Measurements from ENCODE around the gene PHGDH. TPM values are rescaled to one million over a fixed set of nuclear protein-coding genes. Genes with fewer than 3 reads are reported as not detected.

The PHGDH gene
- polyA plus RNA-seq, 1 experiment: 108 TPM

- no peak overlapping the region for H3K4me3 ChIP-seq (ENCODE audit: low read depth, low read length)
- no peak overlapping the region for H3K27ac ChIP-seq (ENCODE audit: low read depth, low read length)
- H3K9me3 ChIP-seq (ENCODE audit: control insufficient read depth, insufficient read depth, low read length): no peaks in the 10 kb centered on the region
- no peak for DNase-seq (ENCODE audit: low read depth, low spot score)
- ChIA-PET CTCF (interaction anchor here (2.1 kb wide), 1 partner anchor 28 kb away, joined by 7 read pairs; no protein-coding TSS in a partner anchor), POLR2A (no interaction called here)
- TF ChIP-seq CTCF (IDR thresholded peaks at IDR 0.05; ENCODE audit: low read depth, low read length): no peak
- peaks cover 12% of the 10 kb centered on the region for H3K27me3 ChIP-seq (ENCODE audit: control insufficient read depth, insufficient read depth, low read length)
Measured at GRCh38 chr1:119771770-119772169, 60.0 kb downstream of the PHGDH start.

GRCh38 chr1:119772298-119772697, 60.6 kb downstream of the PHGDH start:
- H3K4me3 ChIP-seq (ENCODE audit: low read depth, low read length): no peak overlapping the region
- CTCF ChIA-PET: interaction anchor here (2.1 kb wide), 1 partner anchor 28 kb away, joined by 7 read pairs; no protein-coding TSS in a partner anchor
- DNase-seq (ENCODE audit: low read depth, low spot score): no peak
- no peak overlapping the region for H3K27ac ChIP-seq (ENCODE audit: low read depth, low read length)
- H3K27me3 ChIP-seq (ENCODE audit: control insufficient read depth, insufficient read depth, low read length): peaks cover 9% of the 10 kb centered on the region
- H3K9me3 ChIP-seq (ENCODE audit: control insufficient read depth, insufficient read depth, low read length): no peaks in the 10 kb centered on the region
- POLR2A ChIA-PET: no interaction called here
- TF ChIP-seq CTCF (IDR thresholded peaks at IDR 0.05; ENCODE audit: low read depth, low read length): no peak

- no peak overlapping the region for H3K4me3 ChIP-seq (ENCODE audit: low read depth, low read length)
- H3K27me3 ChIP-seq (ENCODE audit: control insufficient read depth, insufficient read depth, low read length): peaks cover 4% of the 10 kb centered on the region
- ChIA-PET POLR2A (no interaction called here), CTCF (interaction anchor here (1.7 kb wide), 1 partner anchor 30 kb away, joined by 4 read pairs; no protein-coding TSS in a partner anchor)
- no peak for TF ChIP-seq CTCF (IDR thresholded peaks at IDR 0.05; ENCODE audit: low read depth, low read length)
- H3K9me3 ChIP-seq (ENCODE audit: control insufficient read depth, insufficient read depth, low read length): no peaks in the 10 kb centered on the region
- DNase-seq (ENCODE audit: low read depth, low spot score): no peak
- no peak overlapping the region for H3K27ac ChIP-seq (ENCODE audit: low read depth, low read length)
Measured at GRCh38 chr1:119773711-119774241, 62.0 kb downstream of the PHGDH start.

- ChIA-PET POLR2A (no interaction called here), CTCF (interaction anchor here (1.7 kb wide), 1 partner anchor 31 kb away, joined by 4 read pairs; no protein-coding TSS in a partner anchor)
- DNase-seq (ENCODE audit: low read depth, low spot score): no peak
Measured at GRCh38 chr1:119774746-119775490, 63.2 kb downstream of the PHGDH start.

More at GRCh38 chr1:119774746-119775490, 63.2 kb downstream of the PHGDH start:
- no peak overlapping the region for H3K27ac ChIP-seq (ENCODE audit: low read depth, low read length)
- H3K4me3 ChIP-seq (ENCODE audit: low read depth, low read length): no peak overlapping the region
- no peak for TF ChIP-seq CTCF (IDR thresholded peaks at IDR 0.05; ENCODE audit: low read depth, low read length)
- H3K9me3 ChIP-seq (ENCODE audit: control insufficient read depth, insufficient read depth, low read length): no peaks in the 10 kb centered on the region
- H3K27me3 ChIP-seq (ENCODE audit: control insufficient read depth, insufficient read depth, low read length): peaks cover 4% of the 10 kb centered on the region
